NCI-H1417 (cell line): ENCODE results near the gene BTBD10.

Source experiments
- DNase-seq, 3 experiments: peaks; one replicate each; lab custom pipeline; 2025; lab: John Stamatoyannopoulos, UW

Gene BTBD10

DNA sequence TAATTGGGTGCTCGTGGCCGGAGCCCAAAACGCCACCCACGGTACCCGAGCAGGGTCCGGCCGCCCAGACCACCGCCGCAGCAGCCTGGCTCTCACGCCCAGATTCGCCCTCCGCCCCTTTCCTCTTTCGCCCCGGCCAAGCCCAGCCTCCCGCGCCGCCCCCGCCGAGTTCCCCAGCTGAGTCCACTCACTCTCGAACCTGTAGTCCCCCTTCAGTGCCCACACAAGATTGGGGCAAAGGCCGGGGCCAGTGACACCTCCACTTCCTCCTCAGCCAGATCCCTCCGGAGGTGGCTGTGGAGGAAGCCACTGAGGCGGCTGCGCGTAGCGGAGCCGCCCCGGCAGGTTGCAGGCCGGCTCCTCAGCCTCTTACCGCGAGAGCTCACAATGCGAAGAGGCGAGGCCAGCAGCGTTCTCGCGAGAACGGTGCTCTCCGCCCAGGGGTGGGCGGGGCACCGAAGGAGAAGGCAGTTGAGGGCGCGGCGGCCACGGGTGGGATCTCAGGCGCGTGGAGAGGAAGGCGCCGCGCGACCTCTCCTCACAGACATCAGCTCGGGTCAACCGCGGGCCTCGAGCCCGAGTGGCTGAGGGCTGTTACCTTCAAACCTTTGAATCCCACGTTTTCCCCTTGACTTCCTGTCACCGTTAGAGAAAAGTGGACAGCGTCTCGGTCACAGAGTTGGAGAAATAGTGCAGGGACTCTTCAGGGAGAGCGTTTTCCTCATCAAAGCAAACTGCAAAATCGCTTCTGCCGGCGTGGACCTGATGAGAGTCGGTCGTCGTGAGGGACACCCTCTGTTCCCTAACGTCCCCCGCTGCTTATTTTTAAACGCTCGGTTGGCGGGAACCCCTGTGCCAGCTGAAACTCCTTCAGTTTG, at the start of gene BTBD10:
Gene BTBD10, minus strand, starts transcription at position 322 of the 878 bp plus-strand sequence. CDS start 18,098 bp downstream, outside the sequence.
- DNase-seq = peak; percentile 94 to 98 (median 97)

DNA sequence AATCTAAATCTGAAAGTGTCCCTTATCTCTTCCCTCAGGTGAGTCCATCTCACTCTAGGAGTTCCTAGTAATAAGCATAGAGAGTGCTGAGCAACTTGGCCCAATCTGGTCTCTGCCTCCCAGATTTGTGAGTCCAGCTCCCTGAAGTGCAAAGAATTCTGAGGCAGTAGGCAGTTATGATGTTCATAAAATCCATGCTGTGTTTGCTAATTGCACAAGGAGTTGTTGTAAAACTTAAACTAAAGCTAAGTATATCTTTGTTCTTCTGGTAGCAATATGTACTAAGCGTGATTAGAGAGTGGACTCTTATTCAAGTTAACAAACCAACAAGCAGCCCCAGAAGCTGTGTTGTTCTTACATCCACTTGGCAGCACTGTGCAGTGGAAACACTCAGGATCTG, 40.4 kb upstream of the BTBD10 start:
- no peak for DNase-seq

DNA sequence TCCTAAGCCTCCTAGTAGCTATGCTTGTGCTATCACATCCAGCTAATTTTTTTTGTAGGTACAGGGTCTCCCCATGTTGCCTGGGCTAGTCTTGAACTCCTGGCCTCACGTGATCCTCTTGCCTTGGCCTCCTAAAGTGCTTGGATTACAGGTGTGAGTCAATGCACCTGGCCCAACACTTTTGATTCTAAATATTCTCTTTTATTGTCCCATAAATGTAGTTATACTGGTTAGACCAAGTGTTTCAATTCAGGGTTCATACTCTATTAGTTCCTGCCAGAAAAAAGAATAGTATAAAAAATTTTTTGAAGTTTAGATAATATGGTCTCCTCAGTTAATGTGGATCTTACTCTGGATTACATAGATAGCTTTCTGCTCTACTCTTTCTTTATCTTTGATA, 39.5 kb upstream of the BTBD10 start:
- no peak for DNase-seq

DNA sequence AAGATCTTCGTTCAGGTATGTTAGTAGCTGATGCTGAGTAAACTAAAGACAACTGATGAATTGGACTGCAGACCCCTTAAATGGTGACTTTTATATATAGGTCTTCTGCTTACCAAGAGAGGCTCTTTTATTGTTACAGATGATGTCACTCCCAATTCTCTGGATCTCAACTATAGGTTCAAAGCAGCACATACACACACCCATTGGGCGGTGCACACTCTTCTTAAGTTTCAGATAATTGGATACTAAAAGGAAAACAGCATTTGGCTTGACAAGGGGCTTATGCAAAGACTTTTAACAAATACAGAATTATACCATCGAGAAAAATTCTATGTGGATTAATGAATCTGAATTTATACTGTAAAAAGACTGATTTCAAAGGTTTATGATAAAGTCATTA, 32.9 kb upstream of the BTBD10 start, which contains the start of gene PTH:
Gene PTH, minus strand, starts transcription at position 69 of the 400 bp plus-strand sequence. CDS start 3,142 bp downstream, outside the sequence.
- peak in 1 of 3 experiments; percentile 11 for DNase-seq

DNA sequence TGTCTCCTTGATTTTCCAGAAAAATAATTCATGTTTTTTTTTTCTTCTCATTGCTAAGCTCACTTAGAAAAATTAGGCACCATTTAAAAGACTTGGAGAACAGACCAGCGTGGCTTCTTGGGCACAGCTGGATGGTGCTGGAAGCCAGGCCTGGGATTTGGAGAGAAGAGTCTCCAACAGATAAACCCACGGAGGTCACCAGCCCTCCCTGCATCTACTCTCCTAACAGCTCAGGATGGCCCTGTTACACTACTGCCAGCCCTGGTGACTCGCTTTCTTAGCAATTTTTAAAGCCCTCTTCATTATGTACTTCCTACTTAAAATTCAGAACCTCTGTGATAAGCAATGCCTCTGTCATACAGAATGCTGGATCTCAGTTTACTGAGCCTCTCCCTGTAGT, 31.0 kb upstream of the BTBD10 start:
- no peak for DNase-seq

DNA sequence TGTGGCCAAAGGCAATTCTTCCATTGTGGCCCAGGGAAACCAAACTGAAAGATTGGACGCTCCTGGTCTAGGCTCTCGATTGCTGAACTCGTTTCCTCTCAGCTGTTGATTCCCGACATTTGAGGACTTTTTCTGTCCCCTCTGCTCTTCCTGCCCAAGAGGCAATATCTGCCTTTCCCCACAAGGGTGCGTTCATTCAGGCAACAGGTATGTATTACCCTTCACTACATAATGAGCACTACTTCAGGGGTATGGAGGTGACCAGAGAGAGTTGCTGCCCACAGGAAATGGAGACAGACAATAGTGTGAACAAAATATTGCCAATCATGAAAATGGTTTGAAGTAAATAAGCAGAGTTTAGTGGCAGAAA, 24.6 kb upstream of the BTBD10 start:
- DNase-seq = peak in 2 of 3 experiments; percentile 17 to 50

DNA sequence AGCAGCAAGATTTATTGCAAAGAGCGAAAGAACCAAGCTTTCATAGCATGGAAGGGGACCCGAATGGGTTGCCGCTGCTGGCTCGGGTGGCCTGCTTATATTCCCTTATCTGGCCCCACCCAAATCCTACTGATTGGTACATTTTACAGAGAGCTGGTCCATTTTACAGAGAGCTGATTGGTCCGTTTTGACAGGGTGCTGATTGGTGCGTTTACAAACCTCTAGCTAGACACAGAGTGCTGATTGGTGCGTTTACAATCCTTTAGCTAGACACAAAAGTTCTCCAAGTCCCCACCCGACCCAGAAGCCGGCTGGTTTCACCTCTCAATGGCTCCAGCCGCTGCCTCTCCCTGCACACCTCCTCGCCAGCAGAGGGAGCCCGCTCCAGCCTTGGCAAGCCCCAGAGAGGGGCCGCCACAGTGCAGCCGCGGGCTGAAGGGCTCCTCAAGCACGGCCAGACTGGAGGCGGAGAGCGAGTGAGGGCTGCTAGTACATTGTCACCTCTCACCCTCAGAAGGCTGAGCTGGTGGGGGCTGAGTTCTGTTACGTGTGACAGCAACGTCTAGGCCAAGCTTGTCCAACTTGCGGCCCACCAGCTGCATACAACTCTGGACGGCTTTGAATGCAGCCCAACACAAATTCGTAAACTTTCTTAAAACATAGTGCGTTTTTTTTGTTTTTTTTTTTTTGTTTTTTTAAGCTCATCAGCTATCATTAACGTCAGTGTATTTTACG, 24.1 kb upstream of the BTBD10 start:
- peak in 2 of 3 experiments; percentile 41 to 63 for DNase-seq

DNA sequence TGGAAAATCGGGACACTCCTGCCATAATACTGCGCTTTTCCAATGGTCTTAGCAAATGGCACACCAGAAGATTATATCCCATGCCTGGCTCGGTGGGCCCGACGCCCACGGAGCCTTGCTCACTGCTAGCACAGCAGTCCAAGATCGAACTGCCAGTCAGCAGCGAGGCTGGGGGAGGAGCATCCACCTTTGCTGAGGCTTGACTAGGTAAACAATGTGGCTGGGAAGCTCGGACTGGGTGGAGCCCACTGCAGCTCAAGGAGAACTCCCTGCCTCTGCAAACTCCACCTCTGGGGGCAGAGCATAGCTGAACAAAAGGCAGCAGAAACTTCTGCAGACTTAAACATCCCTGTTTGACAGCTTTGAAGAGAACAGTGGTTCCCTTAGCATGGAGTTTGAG, 17.2 kb upstream of the BTBD10 start:
- DNase-seq = peak; percentile 4 to 7 (median 5)

DNA sequence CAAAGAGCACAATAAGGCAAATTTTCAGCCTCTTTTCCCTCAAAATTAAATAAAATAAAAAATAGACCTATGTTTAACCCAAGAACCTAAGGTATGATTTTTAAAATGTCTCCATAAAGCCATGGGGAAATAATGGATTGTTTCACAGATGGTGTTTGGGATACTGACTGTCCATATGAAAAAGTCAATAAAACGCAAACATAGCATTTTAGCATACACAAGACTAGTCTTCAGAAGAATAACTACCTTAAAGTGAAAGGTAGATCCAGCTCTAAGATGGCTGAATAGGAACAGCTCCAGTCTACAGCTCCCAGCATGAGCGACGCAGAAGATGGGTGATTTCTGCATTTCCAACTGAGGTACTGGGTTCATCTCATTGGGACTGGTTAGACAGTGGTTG, 16.7 kb upstream of the BTBD10 start:
- DNase-seq = no peak

DNA sequence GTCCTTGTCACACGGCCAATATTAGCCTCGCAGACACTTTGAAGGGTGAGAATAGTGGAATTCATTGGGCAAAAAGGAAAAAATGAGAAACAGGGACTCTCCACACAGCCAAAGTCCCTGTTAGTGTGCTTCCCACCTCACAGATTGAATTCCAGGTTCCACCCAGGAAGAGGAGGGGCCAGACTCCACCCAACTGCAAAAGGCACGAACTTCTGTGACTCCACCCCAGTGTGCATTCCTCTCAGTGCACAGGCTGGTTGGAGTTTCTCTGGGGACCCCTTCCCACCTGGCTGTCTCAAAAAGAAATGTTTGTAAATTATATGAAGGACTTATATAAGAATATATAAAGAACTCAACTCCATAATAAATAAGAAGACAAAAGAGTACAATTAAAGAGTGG, 12.1 kb upstream of the BTBD10 start:
- DNase-seq = no peak

DNA sequence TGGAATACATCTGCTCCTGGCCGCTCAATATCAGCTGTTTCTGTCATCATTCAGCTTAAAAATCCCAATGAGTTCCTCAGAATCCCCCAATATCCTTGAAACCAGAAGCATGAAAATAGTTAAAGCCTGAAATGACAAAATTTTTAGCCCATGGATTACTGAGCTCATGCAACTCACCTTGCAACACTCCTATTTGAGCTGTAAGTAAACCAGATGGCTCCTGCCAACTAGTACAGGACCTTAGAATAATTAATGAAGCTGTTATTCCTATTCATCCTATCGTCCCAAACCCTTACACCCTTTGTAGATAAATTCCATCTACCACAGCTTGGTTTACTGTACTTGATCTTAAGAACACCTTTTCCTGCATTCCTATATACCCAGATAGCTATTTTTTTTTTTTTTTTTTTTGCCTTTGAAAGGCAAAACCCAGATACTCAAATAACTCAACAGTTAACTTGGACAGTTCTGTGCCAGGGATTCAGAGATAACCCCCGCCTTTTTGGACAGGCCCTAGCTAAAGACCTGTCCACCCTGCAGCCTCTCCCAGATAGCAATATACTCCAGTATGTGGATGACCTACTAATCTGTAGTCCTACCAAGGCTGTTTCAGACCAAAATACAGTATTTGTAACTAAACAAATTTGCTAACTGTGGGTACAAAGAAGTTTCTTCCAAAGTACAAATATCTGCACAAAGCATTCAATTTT, 10.1 kb upstream of the BTBD10 start:
- DNase-seq = no peak

DNA sequence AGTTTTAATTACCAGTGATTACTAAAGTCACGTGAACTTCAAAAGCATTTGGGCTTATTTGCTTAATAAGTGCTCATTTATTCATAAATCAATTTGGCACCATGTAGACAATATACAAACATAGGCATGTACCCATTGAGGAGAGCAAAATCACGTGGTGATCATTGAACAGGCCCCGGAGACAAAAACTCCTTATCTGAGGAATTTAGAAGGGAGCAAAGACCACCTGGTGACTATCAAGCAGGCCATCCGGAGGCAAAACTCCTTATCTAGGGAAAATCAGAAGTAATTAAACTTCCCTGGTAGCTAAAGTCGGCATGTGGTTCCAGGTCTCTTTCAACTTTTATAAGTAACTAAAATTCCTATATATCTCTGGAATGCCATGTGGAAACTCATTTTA, 5.7 kb upstream of the BTBD10 start:
- DNase-seq = no peak

DNA sequence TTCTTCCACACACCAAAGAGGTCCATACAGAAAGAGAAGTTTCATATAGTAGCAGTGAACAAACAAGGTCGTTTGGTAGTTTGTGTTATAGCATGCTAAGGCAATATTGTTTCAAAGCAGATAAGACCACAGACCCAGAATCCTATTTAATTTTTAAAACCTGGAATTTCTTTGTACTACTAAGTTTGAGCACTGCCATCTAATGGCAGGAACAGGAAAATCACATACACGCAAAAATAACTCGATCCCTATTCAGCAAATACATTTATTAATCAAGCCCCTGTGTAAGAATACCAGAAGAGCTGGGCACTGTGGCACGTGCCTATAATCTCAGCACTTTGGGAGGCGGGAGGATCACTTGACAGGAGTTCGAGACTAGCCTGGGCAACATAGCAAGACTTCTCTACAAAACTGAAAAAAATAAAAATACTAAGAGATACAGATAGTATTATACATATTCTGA, 2.9 kb upstream of the BTBD10 start:
- DNase-seq = peak in 2 of 3 experiments; percentile 26 to 30

DNA sequence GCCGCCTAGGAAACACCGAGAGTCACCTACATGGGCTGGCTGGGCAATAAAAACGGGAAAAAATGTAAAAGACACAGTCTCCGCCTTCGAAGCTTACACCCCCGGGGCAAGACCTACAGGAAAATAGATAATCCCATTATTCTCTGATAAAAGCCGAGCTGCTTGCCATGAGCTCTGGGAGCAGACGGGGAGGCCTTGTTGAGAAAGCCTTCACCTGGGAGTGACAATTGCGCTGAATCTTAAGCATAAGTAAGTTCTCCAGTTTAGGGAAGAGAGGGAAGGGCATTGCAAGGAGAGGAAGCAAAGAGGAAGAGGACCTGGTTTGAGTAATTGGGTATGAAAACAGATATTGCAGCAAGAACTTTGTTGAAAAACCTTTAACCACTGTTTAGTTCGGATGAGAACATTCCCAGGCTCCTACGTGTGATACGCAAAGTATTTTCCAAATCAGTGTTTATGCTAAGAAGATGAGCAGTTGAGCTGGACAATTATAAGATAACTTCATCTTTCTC, 813 bp upstream of the BTBD10 start:
- DNase-seq = no peak

DNA sequence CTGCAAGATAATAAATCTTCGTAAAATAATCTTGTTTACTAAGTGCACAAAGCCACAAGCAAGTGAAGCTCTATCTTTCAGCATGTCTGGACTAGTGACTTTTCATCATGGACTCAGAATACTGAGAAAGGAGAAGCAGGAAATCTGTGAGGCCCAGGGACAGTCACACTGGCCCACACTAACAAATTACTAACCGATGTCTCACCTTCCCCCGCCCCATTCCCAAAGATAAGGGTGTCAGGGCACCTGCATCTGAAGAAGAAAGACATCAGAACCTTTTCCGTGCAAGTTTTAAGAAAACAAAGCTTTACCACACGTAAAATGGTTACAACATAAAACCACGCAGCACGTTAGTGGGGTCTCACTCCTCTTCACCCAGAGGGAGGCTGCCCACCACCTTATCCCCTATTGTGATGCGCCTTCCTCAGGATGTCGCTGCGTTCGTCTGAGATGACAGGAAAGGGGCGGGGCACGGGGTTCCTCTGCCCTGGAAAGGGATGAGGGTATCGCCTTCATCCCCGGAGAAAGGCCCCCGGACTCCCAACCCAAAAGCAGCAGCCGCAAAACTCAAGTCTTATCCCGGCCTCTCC, 616 bp downstream of the BTBD10 start:
- DNase-seq = peak; percentile 59 to 79 (median 78)

DNA sequence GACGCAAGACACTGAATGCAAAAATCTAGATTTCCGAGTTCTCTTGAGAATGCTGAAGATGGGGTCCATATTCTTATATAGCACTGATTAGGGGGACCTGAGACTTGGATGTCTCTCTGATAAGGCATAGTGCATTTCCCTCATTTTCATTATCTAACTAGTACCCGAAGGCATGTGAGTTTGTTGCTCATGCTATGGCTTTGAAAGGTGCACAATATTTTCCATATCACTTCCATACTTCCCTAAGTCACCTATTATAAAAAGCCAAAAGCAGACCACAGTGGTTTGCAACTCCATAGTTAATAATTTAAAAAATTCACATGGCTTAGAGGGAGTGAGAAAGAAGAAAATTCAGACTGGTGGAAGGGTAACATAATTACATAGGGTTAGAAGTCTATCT, 1.7 kb downstream of the BTBD10 start:
- DNase-seq = no peak

DNA sequence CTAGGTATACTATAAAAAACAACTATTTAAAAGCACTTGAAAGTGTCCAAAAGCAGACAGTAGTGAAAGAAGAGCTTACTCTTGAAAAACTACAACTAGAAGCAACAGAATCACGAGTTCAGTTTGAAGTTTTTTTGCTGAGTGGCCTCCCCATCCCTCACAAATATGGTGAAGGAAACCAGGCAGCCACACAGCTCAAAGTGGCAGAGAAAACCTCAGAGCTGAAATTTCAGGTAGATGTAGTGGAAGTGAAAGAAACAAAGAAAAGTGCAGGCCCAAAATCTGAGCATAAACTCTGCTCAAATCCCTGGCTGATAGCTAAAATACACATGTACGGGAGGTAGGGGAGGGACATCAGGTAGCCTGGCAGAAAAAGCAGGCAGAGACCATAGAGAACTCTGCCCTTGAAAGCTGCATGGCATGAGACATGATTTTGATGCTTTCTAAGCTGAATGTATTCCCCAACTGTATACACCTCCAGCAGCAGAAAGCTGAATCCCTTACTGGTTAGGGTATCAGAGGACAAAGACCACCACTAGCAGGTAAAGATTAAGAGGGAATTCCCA, 12.1 kb downstream of the BTBD10 start:
- no peak for DNase-seq

DNA sequence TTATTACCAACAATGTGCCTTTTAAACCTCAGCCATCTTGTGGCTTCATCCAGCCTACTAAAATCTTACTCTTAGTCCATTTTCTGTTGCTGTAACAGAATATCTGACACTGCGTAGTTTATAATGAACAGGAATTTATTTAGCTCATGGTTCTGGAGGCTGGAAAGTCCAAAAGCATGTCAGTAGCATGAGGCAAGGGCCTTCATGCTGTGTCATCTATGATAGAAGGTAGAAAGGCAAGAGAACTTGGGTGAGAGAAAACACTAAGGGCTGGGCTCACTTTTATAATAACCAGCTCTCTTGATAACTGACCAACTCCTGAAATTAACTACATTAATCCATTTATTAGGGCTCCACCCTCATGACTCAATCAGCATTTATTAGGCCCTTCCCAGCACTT, 13.5 kb downstream of the BTBD10 start:
- DNase-seq = no peak

DNA sequence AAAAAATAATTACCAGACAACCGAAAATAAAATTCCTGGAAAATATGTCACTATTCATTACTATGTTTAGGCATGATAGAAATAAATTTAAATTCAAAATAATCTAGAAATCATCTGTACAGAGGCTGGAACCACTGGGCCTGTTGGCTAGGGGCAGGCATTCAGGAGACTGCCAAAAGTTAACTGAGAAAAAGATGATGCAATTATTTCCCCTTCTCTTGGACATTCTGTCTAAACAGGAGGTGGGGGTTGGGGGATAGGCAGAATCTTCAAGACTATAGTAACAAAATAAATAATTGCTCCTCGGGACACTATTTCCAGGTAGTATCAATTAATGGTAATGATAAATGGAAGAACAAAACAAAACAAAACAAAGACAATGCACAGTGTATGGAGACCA, 14.1 kb downstream of the BTBD10 start:
- DNase-seq = no peak

DNA sequence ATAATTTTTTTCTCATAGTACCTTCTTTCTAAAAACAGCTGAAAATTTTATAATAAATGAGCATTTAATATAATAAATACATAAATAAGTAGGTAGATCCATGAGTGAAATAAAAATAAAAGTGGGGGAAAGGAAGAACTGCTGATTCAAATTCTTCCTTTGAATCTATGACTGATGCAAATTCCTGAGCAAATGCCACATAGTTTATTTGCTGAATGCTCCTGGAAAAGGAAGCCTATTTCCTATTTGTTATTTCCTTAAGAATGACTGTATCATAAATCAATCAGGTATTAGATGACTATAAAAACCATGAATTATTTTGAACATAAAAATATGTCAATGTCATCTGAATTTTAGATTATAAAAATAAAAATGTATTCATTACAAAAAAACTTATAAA, 16.6 kb downstream of the BTBD10 start:
- DNase-seq = no peak

DNA sequence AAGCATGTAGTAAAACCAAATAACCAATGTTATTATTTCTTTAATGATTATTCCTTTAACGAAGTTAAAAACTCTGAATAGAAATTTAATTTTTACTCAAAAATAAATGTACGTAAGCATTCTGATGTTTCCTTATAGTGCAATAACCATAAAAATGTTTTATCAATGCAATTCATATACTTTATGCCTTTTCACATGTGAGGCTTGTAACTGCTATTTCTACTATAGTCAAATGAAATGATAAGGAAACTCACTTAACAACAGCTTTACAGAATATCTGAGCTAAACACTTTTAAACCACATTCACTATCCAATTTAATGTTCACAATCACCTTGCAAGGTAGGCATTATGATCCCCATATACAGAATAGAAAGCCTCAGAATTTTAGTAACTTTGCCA, 17.4 kb downstream of the BTBD10 start:
- no peak for DNase-seq
